Natural killer cell (primary cell): ENCODE measurements around the gene ALOX12B. TPM values are rescaled to one million over a fixed set of nuclear protein-coding genes. Genes with fewer than 3 reads are reported as not detected.
"Not testable (repeated sequence)": the region's sequence is repeated elsewhere in the genome, so short reads cannot be mapped to it uniquely, and the experiment has no call there.

Source experiments
- ATAC-seq, 3 donors: fragments of 150-1000 bp in 2 of 3; fragments of 200-7000 bp in 1 of 3; cut with Tn5 transposase; 1 replicate in 1 of 3; 2 replicates in 2 of 3; pipeline ENCODE4 v1.10.0; 2021; ENCODE audit warnings: mild to moderate bottlenecking in 2 of 3, moderate library complexity in 2 of 3
- DNase-seq, 2 donors: peaks; one replicate each; pipeline versions ENCODE4 v3.0.0 to v3.0.0-alpha.2; 2013 to 2021; ENCODE audit warnings: mixed read lengths in 1 of 2
- H3K27ac ChIP-seq: one replicate; pipeline ENCODE4 v1.5.1; 2013; ENCODE audit warnings: mild to moderate bottlenecking, low read length
- H3K27me3 ChIP-seq: one replicate; pipeline ENCODE4 v1.6.1; 2013; ENCODE audit warnings: low read length; ENCODE audit not compliant: control insufficient read depth, insufficient read depth
- H3K36me3 ChIP-seq: one replicate; pipeline ENCODE4 v1.6.1; 2013; ENCODE audit warnings: low read length; ENCODE audit not compliant: control insufficient read depth, insufficient read depth
- H3K4me1 ChIP-seq: one replicate; pipeline ENCODE4 v1.6.1; 2013; ENCODE audit warnings: low read length; ENCODE audit not compliant: control insufficient read depth, insufficient read depth
- H3K4me3 ChIP-seq: one replicate; pipeline ENCODE4 v1.5.1; 2013; ENCODE audit warnings: low read length
- H3K9me3 ChIP-seq: one replicate; pipeline ENCODE4 v1.6.1; 2013; ENCODE audit warnings: low read length; ENCODE audit not compliant: control insufficient read depth, insufficient read depth
- H3K27ac Mint-ChIP-seq, 2 donors: one replicate each; pipeline ENCODE4 v1.8.0; 2022; ENCODE audit warnings: mild to moderate bottlenecking in 2 of 2, mixed read lengths in 2 of 2, moderate library complexity in 1 of 2
- H3K27me3 Mint-ChIP-seq, 2 donors: one replicate each; pipeline ENCODE4 v1.8.0; 2022; ENCODE audit warnings: low read depth in 2 of 2, mixed read lengths in 2 of 2
- H3K36me3 Mint-ChIP-seq: one replicate; pipeline ENCODE4 v1.8.0; 2022; ENCODE audit warnings: mixed read lengths
- H3K4me1 Mint-ChIP-seq, 2 donors: one replicate each; pipeline ENCODE4 v1.8.0; 2022; ENCODE audit warnings: mixed read lengths in 2 of 2
- H3K4me3 Mint-ChIP-seq: one replicate; pipeline ENCODE4 v1.8.0; 2022; ENCODE audit warnings: mild to moderate bottlenecking, moderate library complexity, mixed read lengths
- H3K9me3 Mint-ChIP-seq, 2 donors: one replicate each; pipeline ENCODE4 v1.8.0; 2022; ENCODE audit warnings: mixed read lengths in 2 of 2
- WGBS: methylation state at CpG from one replicate; pipeline ENCODE4 v1.1.7; 2013; ENCODE audit warnings: missing lambda C conversion rate; ENCODE audit not compliant: insufficient coverage; 5-methylcytosine and 5-hydroxymethylcytosine counted together
- intact Hi-C: fragments of 100-400 bp; cut with micrococcal nuclease; formaldehyde crosslinking; loops from one replicate; pipeline ENCODE4 v1.14.2; 2022
- total RNA-seq, 4 donors: library from RNA; stranded (reverse); fragments of 120-200 nt in 1 of 4; gene quantifications; one replicate each; pipeline versions ENCODE4 v1.2.3 to v1.2.4, GENCODE V29; 2013 to 2022
- TF ChIP-seq, protein P1 (sequence below): fragments of 200-600 bp; IDR thresholded peaks from one replicate; pipeline ENCODE4 v1.8.0; 2022; ENCODE audit warnings: antibody characterized with exemption

The ALOX12B gene
- total RNA-seq, 3 donors from 2014 or later (not counting 1 experiment from before 2014, with no cell fraction given): 0.29 to 0.58 (median 0.56) TPM

DNA sequence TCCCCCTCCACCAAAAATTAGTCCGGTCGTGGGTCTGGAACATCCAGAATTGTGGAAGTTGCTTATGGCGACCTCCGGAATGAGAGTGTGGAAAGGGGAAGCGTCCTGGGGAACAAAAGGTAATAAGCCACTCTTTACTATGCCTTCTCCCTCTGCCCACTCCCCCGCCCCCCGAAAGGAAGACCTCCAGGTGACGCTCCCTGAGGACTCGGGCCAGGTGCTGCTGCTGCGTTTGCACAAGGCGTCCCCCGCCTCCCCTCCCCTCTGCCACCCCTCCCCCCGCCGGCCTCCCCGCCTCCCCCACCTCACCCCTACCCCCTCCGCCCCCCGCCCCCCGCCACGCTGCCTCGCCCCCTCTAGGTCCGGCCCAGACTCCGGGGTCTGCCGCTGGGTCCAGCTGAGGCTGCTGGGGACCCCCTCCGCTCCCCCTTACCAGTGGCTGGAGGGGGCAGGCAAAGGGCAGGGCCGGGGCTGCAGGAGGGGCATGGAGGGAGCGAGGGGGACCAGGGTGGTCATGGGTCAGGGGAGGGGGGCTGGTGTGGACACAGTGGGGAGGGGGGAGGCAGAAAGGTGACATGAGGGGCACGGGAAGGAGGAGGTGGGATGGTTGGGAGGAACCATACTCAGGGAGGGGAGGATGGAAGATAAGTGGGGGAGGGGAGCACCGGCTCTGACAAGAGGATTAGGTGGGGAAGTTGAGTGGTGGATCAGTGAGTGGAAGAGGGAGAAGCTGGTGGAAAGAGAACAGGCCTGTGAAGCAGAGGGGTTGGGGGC is 23.6 kb downstream of the ALOX12B start:
- DNase-seq: no peak
- Mint-ChIP-seq H3K4me1 (no peaks in the 10 kb centered on the region), H3K36me3 (no peaks in the 10 kb centered on the region), H3K9me3 (no peaks in the 10 kb centered on the region), H3K27me3 (peaks cover 29 to 46% of the 10 kb centered on the region in 2 donors), H3K4me3 (no peak overlapping the region), H3K27ac (no peak overlapping the region)
- no peak overlapping the region for H3K27ac ChIP-seq
- TF ChIP-seq, protein P1, sequence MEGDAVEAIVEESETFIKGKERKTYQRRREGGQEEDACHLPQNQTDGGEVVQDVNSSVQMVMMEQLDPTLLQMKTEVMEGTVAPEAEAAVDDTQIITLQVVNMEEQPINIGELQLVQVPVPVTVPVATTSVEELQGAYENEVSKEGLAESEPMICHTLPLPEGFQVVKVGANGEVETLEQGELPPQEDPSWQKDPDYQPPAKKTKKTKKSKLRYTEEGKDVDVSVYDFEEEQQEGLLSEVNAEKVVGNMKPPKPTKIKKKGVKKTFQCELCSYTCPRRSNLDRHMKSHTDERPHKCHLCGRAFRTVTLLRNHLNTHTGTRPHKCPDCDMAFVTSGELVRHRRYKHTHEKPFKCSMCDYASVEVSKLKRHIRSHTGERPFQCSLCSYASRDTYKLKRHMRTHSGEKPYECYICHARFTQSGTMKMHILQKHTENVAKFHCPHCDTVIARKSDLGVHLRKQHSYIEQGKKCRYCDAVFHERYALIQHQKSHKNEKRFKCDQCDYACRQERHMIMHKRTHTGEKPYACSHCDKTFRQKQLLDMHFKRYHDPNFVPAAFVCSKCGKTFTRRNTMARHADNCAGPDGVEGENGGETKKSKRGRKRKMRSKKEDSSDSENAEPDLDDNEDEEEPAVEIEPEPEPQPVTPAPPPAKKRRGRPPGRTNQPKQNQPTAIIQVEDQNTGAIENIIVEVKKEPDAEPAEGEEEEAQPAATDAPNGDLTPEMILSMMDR: no peak
- H3K4me3 ChIP-seq: no peak overlapping the region
- peaks cover 19% of the 10 kb centered on the region for H3K27me3 ChIP-seq
- no peaks in the 10 kb centered on the region for H3K36me3 ChIP-seq
- no peak for ATAC-seq
- no peaks in the 10 kb centered on the region for H3K9me3 ChIP-seq
- 21% methylated on average over 8 of the region's 28 CpGs for WGBS
- intact Hi-C loops: loop anchor here (5.0 kb wide), 1 partner anchor 238 kb away; no protein-coding TSS in a partner anchor
- peaks cover 6% of the 10 kb centered on the region for H3K4me1 ChIP-seq

DNA sequence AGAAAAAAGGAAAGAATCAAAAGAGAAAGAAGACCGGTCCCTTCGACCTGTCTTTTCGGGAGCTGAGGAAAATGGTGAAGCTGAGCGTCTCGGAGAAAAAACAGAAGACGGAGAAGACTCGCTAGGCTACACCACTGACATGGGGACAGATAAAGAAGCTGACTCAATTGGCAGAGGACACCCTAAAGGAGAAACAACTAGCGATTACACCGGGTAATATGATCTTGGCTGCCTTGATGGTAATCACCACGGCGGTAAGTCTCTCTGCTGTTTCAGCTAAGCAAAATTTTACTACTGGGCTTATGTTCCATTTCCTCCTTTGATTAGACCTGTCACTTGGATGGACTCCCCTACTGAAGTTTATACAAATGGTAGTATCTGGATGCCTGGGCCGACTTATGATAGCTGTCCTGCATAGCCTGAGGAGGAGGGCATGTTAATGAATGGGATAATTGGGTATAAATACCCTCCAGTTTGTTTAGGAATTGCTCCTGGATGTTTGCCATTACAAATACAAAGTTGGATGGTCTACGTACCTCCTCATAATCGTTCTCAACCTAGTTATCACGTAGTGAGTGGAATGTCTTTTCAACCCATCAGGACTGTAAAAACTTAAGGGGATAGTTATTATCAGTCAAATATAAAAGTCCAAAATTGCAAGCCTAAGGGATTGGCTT is 24.6 kb downstream of the ALOX12B start:
- H3K4me3 Mint-ChIP-seq: no peak overlapping the region
- no peak for ATAC-seq
- H3K4me1 Mint-ChIP-seq: peaks cover 0 to under 1% of the 10 kb centered on the region in 2 donors
- H3K4me1 ChIP-seq: peaks cover 6% of the 10 kb centered on the region
- intact Hi-C loops: loop anchor here (5.0 kb wide), 1 partner anchor 239 kb away; no protein-coding TSS in a partner anchor
- no peak for DNase-seq
- H3K27ac ChIP-seq: no peak overlapping the region
- peaks cover 32 to 51% of the 10 kb centered on the region in 2 donors for H3K27me3 Mint-ChIP-seq
- no peak overlapping the region for H3K4me3 ChIP-seq
- peaks cover 19% of the 10 kb centered on the region for H3K27me3 ChIP-seq
- no peak overlapping the region for H3K27ac Mint-ChIP-seq
- TF ChIP-seq, protein P1: no peak
- no peaks in the 10 kb centered on the region for H3K9me3 Mint-ChIP-seq
- no peaks in the 10 kb centered on the region for H3K36me3 ChIP-seq
- no peaks in the 10 kb centered on the region for H3K36me3 Mint-ChIP-seq
- 68% methylated on average over 15 of the region's 15 CpGs for WGBS
- no peaks in the 10 kb centered on the region for H3K9me3 ChIP-seq

DNA sequence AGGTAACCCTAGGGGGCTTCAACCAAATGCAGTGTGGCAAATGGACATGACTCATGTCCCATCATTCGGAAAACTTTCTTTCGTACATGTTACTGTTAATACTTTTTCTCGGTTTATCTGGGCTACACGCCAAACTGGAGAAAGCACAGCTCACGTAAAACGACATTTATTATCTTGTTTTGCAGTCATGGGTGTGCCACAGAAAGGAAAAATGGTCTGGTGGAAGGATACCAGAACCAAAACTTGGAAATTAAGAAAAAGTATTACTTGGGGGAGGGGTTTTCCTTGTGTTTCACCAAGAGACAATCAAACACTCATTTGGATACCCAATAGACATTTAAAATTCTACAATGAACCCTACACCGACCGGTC is 25.1 kb downstream of the ALOX12B start:
- ATAC-seq: no peak
- no peaks in the 10 kb centered on the region for H3K36me3 ChIP-seq
- TF ChIP-seq, protein P1: no peak
- H3K27ac ChIP-seq: no peak overlapping the region
- WGBS: 77% methylated on average over 8 of the region's 8 CpGs
- intact Hi-C loops: loop anchor here (5.0 kb wide), 1 partner anchor 240 kb away; no protein-coding TSS in a partner anchor
- Mint-ChIP-seq H3K27me3 (peaks cover 32 to 51% of the 10 kb centered on the region in 2 donors), H3K4me1 (peaks cover 1 to 6% of the 10 kb centered on the region in 2 donors), H3K27ac (no peak overlapping the region), H3K4me3 (no peak overlapping the region), H3K36me3 (no peaks in the 10 kb centered on the region), H3K9me3 (no peaks in the 10 kb centered on the region)
- H3K4me3 ChIP-seq: no peak overlapping the region
- H3K4me1 ChIP-seq: peaks cover 7% of the 10 kb centered on the region
- no peaks in the 10 kb centered on the region for H3K9me3 ChIP-seq
- peaks cover 19% of the 10 kb centered on the region for H3K27me3 ChIP-seq
- no peak for DNase-seq

DNA sequence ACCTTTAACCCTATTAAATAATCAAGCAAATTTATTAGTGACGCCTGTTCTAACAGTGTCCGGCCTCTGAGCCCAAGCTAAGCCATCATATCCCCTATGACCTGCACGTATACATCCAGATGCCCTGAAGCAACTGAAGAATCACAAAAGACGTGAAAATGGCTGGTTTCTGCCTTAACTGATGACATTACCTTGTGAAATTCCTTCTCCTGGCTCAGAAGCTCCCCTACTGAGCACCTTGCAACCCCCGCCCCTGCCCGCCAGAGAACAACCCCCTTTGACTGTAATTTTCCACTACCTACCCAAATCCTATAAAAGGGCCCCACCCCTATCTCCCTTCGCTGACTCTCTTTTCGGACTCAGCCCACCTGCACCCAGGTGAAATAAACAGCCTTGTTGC is 25.7 kb downstream of the ALOX12B start:
- not testable (repeated sequence) for H3K27ac Mint-ChIP-seq, H3K36me3 ChIP-seq, H3K9me3 Mint-ChIP-seq, H3K4me3 Mint-ChIP-seq, ATAC-seq, DNase-seq, H3K4me3 ChIP-seq, H3K27ac ChIP-seq, H3K9me3 ChIP-seq, H3K36me3 Mint-ChIP-seq
- peaks cover 19% of the 10 kb centered on the region for H3K27me3 ChIP-seq
- Mint-ChIP-seq H3K27me3 (peaks cover 32 to 51% of the 10 kb centered on the region in 2 donors), H3K4me1 (peaks cover 6 to 12% of the 10 kb centered on the region in 2 donors)
- 89% methylated on average over 8 of the region's 8 CpGs for WGBS
- intact Hi-C loops: loop anchor here (2.0 to 5.0 kb wide), 2 partner anchors 49 to 240 kb away; no protein-coding TSS in a partner anchor
- peaks cover 11% of the 10 kb centered on the region for H3K4me1 ChIP-seq
